ENCODE results near the gene FNIP2. TPM values are rescaled to one million over a fixed set of nuclear protein-coding genes. Genes with fewer than 3 reads are reported as not detected.

The FNIP2 gene
- total RNA-seq, 1 donor: 30.9 TPM

Other genes with a start within 250 kb of the FNIP2 start
- gene RXFP1, start 247.1 kb upstream of the FNIP2 start, total RNA-seq: not detected
- 14.9 TPM for gene C4orf46, start 97.1 kb upstream of the FNIP2 start, total RNA-seq
- 16.7 TPM for gene ETFDH, start 96.7 kb upstream of the FNIP2 start, total RNA-seq
- 9.6 TPM for gene PPID, start 45.6 kb upstream of the FNIP2 start, total RNA-seq